Smooth muscle cell (in vitro differentiated cells): Measurements from ENCODE around the gene RRP1. TPM values are rescaled to one million over a fixed set of nuclear protein-coding genes. Genes with fewer than 3 reads are reported as not detected.

Experiments
- DNase-seq: peaks from one replicate; lab custom pipeline; 2025; ENCODE audit not compliant: unreplicated experiment; lab: John Stamatoyannopoulos, UW
- H2AFZ ChIP-seq: fragments of 200-600 bp; sonication (generic); 2 replicates; pipeline ENCODE4 v1.6.0; 2016; ENCODE audit warnings: antibody characterized with exemption, low read depth, mild to moderate bottlenecking
- H3F3A ChIP-seq: fragments of 200-600 bp; sonication (generic); 2 replicates; pipeline ENCODE4 v1.6.0; 2017; ENCODE audit warnings: antibody characterized with exemption, low read depth
- H3K27ac ChIP-seq: fragments of 200-600 bp; sonication (generic); 2 replicates; pipeline ENCODE4 v1.5.1; 2016; ENCODE audit warnings: low read depth, mild to moderate bottlenecking
- H3K27me3 ChIP-seq: fragments of 200-600 bp; sonication (generic); 2 replicates; pipeline ENCODE4 v1.6.1; 2016; ENCODE audit warnings: low read depth, mild to moderate bottlenecking
- H3K36me3 ChIP-seq: fragments of 200-600 bp; sonication (generic); 2 replicates; pipeline ENCODE4 v1.5.1; 2016; ENCODE audit warnings: low read depth
- H3K4me1 ChIP-seq: fragments of 200-600 bp; sonication (generic); 2 replicates; pipeline ENCODE4 v1.5.1; 2016; ENCODE audit warnings: low read depth
- H3K4me2 ChIP-seq: fragments of 200-600 bp; sonication (generic); 2 replicates; pipeline ENCODE4 v1.6.0; 2016; ENCODE audit warnings: mild to moderate bottlenecking
- H3K4me3 ChIP-seq: fragments of 200-600 bp; sonication (generic); 2 replicates; pipeline ENCODE4 v1.5.1; 2016; ENCODE audit warnings: mild to moderate bottlenecking
- H3K79me2 ChIP-seq: fragments of 200-600 bp; sonication (generic); 2 replicates; pipeline ENCODE4 v1.6.0; 2016; ENCODE audit warnings: low read depth, mild to moderate bottlenecking
- H3K9ac ChIP-seq: fragments of 200-600 bp; sonication (generic); 2 replicates; pipeline ENCODE4 v1.6.0; 2016; ENCODE audit warnings: low read depth
- H3K9me3 ChIP-seq: fragments of 200-600 bp; sonication (generic); replicated peaks from 2 replicates; pipeline ENCODE4 v1.5.1; 2016; ENCODE audit warnings: low read depth
- H4K20me1 ChIP-seq: fragments of 200-600 bp; sonication (generic); 2 replicates; pipeline ENCODE4 v1.6.0; 2016; ENCODE audit warnings: low read depth
- WGBS: methylation state at CpG from one replicate; pipeline ENCODE4 v1.1.7; 2016; ENCODE audit warnings: low lambda C conversion rate; 5-methylcytosine and 5-hydroxymethylcytosine counted together
- polyA plus RNA-seq: library from polyadenylated mRNA; unstranded; fragments of >200 nt; fragmentation: Nextera tagmentation; extraction: Ambion mirVana; gene quantifications from 2 replicates; pipeline ENCODE4 v1.2.1, GENCODE V29; 2016
- total RNA-seq: library from RNA; depleted of rRNA; stranded (reverse); fragments of >200 nt; gene quantifications from 2 replicates; pipeline ENCODE4 v1.2.3, GENCODE V29; 2014
- TF ChIP-seq, protein P1 (sequence below): fragments of 200-600 bp; sonication (generic); IDR thresholded peaks from 2 replicates; pipeline ENCODE4 v1.5.1; 2017; ENCODE audit warnings: borderline replicate concordance, mild to moderate bottlenecking, antibody characterized with exemption; ENCODE audit not compliant: insufficient read depth, poor library complexity, severe bottlenecking

RRP1 gene
- total and polyA plus RNA-seq, 2 experiments from 2014 or later, result 11.3 to 17.5 TPM

DNA sequence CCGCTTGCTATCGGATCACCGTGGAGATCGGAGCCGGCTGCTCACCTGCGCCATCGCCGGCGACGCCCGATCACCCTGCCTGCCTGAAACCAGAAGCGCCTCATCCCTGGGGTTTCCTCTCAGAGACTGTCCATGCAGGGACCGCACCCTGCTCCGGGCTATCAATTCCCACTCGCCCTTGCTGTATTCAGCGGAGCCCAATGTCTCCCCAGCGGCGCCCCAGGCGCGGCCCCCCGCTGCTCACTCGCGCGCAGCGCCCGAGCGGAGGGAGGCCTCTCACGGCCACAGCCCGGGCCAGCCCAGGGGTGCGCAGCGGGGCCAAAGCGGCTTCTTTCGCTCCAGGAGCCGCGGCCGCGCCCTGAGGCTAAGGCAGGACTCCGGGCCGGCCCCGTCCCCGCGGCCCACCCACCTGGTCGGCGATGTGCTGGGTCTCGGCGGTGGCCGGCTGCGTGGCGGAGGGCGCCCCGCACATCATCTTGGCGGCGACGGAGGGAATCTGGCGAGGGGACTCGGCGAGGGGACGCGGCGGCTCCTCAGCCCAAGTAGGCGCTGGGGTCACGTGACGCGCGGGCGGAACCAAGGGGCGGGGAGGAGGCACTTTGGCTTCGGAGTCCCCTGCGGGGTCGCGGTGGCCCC lies 13.5 kb upstream of the RRP1 start, which contains the start of gene CSTB:
Gene CSTB, minus strand, starts transcription at position 514 of the 636 bp plus-strand sequence. Its CDS starts 39 bp downstream, at position 475.
- WGBS, result under 1% methylated on average over 65 of the region's 71 CpGs
- DNase-seq, result peak; percentile 63
- peak within 1 kb of the TSS; percentile 97 for H3K4me2 ChIP-seq

DNA sequence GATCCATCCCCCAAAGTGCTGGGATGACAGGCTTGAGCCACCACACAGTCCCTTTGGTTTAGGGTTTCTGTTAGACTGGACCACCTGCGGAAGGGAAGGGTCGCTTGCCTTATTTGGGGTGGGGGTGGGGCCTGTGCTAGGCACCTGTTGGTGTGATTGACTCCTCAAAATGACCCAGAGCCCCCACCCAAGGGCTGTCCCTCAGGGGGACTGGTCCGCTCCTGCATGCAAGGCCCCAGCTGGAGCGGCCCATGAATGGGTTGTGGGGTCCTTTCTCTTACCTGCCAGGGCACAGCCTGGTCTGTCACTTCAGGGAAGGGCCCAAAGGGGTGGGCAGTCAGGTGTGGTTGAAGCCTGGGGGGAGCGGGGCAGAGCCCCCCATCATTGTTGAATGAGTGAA lies 11.4 kb upstream of the RRP1 start:
- Histone ChIP-seq H3K9me3 (no peaks in the 10 kb centered on the region), H3K4me3 (no peak overlapping the region), H3F3A (peaks cover 5% of the 10 kb centered on the region), H3K9ac (no peak overlapping the region), H4K20me1 (peaks cover 17% of the 10 kb centered on the region), H3K79me2 (peaks cover 15% of the 10 kb centered on the region), H3K27me3 (no peaks in the 10 kb centered on the region), H2AFZ (no peak overlapping the region), H3K36me3 (no peaks in the 10 kb centered on the region), H3K4me1 (peaks cover 6% of the 10 kb centered on the region), H3K27ac (no peak overlapping the region), H3K4me2 (no peak overlapping the region)
- WGBS, result 92% methylated on average over 5 of the region's 5 CpGs
- DNase-seq, result no peak
- TF ChIP-seq, protein P1, sequence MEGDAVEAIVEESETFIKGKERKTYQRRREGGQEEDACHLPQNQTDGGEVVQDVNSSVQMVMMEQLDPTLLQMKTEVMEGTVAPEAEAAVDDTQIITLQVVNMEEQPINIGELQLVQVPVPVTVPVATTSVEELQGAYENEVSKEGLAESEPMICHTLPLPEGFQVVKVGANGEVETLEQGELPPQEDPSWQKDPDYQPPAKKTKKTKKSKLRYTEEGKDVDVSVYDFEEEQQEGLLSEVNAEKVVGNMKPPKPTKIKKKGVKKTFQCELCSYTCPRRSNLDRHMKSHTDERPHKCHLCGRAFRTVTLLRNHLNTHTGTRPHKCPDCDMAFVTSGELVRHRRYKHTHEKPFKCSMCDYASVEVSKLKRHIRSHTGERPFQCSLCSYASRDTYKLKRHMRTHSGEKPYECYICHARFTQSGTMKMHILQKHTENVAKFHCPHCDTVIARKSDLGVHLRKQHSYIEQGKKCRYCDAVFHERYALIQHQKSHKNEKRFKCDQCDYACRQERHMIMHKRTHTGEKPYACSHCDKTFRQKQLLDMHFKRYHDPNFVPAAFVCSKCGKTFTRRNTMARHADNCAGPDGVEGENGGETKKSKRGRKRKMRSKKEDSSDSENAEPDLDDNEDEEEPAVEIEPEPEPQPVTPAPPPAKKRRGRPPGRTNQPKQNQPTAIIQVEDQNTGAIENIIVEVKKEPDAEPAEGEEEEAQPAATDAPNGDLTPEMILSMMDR, result no peak

More for the DNA sequence above, 13.5 kb upstream of the RRP1 start, which contains the start of gene CSTB:
- Histone ChIP-seq H3F3A (peaks cover 5% of the 10 kb centered on the region), H3K9me3 (no peaks in the 10 kb centered on the region), H3K9ac (peak within 1 kb of the TSS; percentile 70), H2AFZ (no peak within 1 kb of the TSS), H3K79me2 (peaks cover 15% of the 10 kb centered on the region), H3K27me3 (no peaks in the 10 kb centered on the region), H3K27ac (peak within 1 kb of the TSS; percentile 49), H3K4me3 (peak within 1 kb of the TSS; percentile 93), H3K4me1 (peaks cover 6% of the 10 kb centered on the region), H3K36me3 (no peaks in the 10 kb centered on the region), H4K20me1 (peaks cover 17% of the 10 kb centered on the region)
- TF ChIP-seq, protein P1, result no peak

DNA sequence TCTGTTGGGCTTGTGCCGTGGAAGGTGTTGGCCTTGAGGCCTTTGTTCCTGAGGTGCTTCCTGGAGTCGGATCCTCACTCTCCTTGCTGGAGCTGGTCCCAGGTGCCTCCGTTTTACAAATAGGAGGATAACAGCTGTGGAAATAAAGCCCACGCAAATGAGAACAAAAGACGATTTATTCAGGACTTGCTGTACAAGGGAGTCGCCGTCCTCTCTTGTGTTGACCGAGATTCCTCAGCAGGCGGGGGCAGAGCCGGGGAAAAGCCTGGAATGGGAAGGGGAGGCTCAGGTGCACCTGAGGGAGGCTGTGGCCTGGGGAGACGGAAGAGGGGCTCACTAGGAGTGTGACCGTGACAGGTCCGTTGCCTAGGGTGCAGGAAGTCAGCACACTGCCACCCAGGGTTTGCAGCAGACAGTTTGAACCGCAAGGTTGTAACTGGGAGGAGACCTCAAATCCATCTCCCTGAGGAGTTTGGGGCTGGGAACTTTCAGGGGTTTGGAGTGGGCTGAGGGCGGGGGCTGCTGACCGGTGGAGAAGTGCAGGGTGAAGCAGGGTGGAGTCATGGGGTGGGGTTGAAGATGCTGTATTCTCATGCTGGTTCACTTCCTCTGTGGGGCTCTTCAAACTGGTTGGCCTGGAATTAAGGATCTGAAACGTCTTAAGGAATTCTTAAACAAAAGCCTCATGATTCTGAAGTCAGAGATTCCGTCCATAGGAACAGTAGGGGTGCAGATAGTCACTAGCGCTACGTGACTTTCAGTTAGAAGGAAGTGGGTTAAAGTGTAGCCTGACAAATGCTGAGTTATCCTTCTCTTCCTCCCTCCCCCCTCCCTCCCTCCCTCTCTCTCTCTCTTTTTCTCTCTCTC lies 10.7 kb upstream of the RRP1 start:
- no peak overlapping the region for H3K4me2 ChIP-seq
- H3K4me1 ChIP-seq, result peaks cover 6% of the 10 kb centered on the region
- H2AFZ ChIP-seq, result no peak overlapping the region

More for the DNA sequence above, 10.7 kb upstream of the RRP1 start:
- peaks cover under 1% of the 10 kb centered on the region for H3F3A ChIP-seq
- H3K27ac ChIP-seq, result no peak overlapping the region
- no peak for DNase-seq
- no peak overlapping the region for H3K4me3 ChIP-seq
- no peak overlapping the region for H3K9ac ChIP-seq
- no peaks in the 10 kb centered on the region for H3K36me3 ChIP-seq
- H4K20me1 ChIP-seq, result peaks cover 17% of the 10 kb centered on the region
- H3K27me3 ChIP-seq, result no peaks in the 10 kb centered on the region
- H3K79me2 ChIP-seq, result peaks cover 15% of the 10 kb centered on the region
- TF ChIP-seq, protein P1, result no peak
- WGBS, result 61% methylated on average over 20 of the region's 20 CpGs
- H3K9me3 ChIP-seq, result no peaks in the 10 kb centered on the region
